SK-N-SH treated with all-trans-retinoic acid at 6 μM for 48 hours (cell line): ENCODE results near the gene FAM20C.

Experiments
- ATAC-seq: fragments of 200-7000 bp; cut with Tn5 transposase; 3 replicates; pipeline ENCODE4 v1.9.1; 2020; ENCODE audit warnings: mild to moderate bottlenecking, moderate library complexity
- ARNTL ChIP-seq: fragments of 450-650 bp; formaldehyde crosslinking; IDR thresholded peaks from 2 replicates; pipeline ENCODE4 v1.5.0; 2020; ENCODE audit warnings: low read depth, mild to moderate bottlenecking, moderate library complexity, borderline replicate concordance
- BACH2 ChIP-seq: fragments of 250-450 bp; sonication (Bioruptor Pico); IDR thresholded peaks from 2 replicates; pipeline ENCODE4 v1.9.0; 2021; ENCODE audit warnings: mild to moderate bottlenecking, borderline replicate concordance
- CREB5 ChIP-seq: fragments of 250-450 bp; sonication (Bioruptor Pico); IDR thresholded peaks from 2 replicates; pipeline ENCODE4 v1.5.1; 2020; ENCODE audit warnings: low read depth, mild to moderate bottlenecking, moderate library complexity
- CSDC2 ChIP-seq: fragments of 250-450 bp; sonication (Bioruptor Pico); IDR thresholded peaks from 2 replicates; pipeline ENCODE4 v1.5.0; 2020; ENCODE audit warnings: mild to moderate bottlenecking, moderate library complexity
- CSRNP3 ChIP-seq: fragments of 250-450 bp; sonication (Bioruptor Pico); IDR thresholded peaks from 2 replicates; pipeline ENCODE4 v1.5.1; 2021; ENCODE audit warnings: mild to moderate bottlenecking, moderate library complexity
- ESRRG ChIP-seq: fragments of 250-450 bp; sonication (Bioruptor Pico); IDR thresholded peaks from 2 replicates; pipeline ENCODE4 v1.6.1; 2021; ENCODE audit warnings: mild to moderate bottlenecking
- ISL1 ChIP-seq: fragments of 250-450 bp; sonication (Bioruptor Pico); IDR thresholded peaks from 2 replicates; pipeline ENCODE4 v2.1.2; 2022; ENCODE audit warnings: mild to moderate bottlenecking, moderate library complexity
- OSR1 ChIP-seq: fragments of 250-450 bp; sonication (Bioruptor Pico); IDR thresholded peaks from 2 replicates; pipeline ENCODE4 v1.8.0; 2022; ENCODE audit warnings: moderate library complexity, mild to moderate bottlenecking, inconsistent platforms
- PATZ1 ChIP-seq: fragments of 250-450 bp; sonication (Bioruptor Pico); IDR thresholded peaks from 2 replicates; pipeline ENCODE4 v1.8.0; 2020; ENCODE audit warnings: mild to moderate bottlenecking, moderate library complexity, borderline replicate concordance
- POU6F1 ChIP-seq: fragments of 250-450 bp; sonication (Bioruptor Pico); IDR thresholded peaks from 2 replicates; pipeline ENCODE4 v1.8.0; 2021; ENCODE audit warnings: low read depth, mild to moderate bottlenecking, moderate library complexity, borderline replicate concordance
- PPARA ChIP-seq: fragments of 250-450 bp; sonication (Bioruptor Pico); IDR thresholded peaks from 2 replicates; pipeline ENCODE4 v1.5.0; 2020; ENCODE audit warnings: mild to moderate bottlenecking, borderline replicate concordance
- RARB ChIP-seq: fragments of 250-450 bp; sonication (Bioruptor Pico); IDR thresholded peaks from 2 replicates; pipeline ENCODE4 v1.8.0; 2021; ENCODE audit warnings: mild to moderate bottlenecking, moderate library complexity
- SNAI2 ChIP-seq: fragments of 250-450 bp; sonication (Bioruptor Pico); IDR thresholded peaks from 2 replicates; pipeline ENCODE4 v1.5.0; 2020; ENCODE audit warnings: mild to moderate bottlenecking, moderate library complexity
- TCF4 ChIP-seq: fragments of 250-450 bp; sonication (Bioruptor Pico); IDR thresholded peaks from 2 replicates; pipeline ENCODE4 v1.8.0; 2021; ENCODE audit warnings: mild to moderate bottlenecking, moderate library complexity, borderline replicate concordance
- TOX ChIP-seq: fragments of 250-450 bp; sonication (Bioruptor Pico); IDR thresholded peaks from 2 replicates; pipeline ENCODE4 v1.8.0; 2021; ENCODE audit warnings: mild to moderate bottlenecking, moderate library complexity, borderline replicate concordance
- TSHZ2 ChIP-seq: fragments of 250-450 bp; sonication (Bioruptor Pico); IDR thresholded peaks from 2 replicates; pipeline ENCODE4 v1.5.0; 2020; ENCODE audit warnings: mild to moderate bottlenecking, moderate library complexity
- ZC3H10 ChIP-seq: fragments of 250-450 bp; sonication (Bioruptor Pico); IDR thresholded peaks from 2 replicates; pipeline ENCODE4 v1.5.1; 2021; ENCODE audit warnings: mild to moderate bottlenecking, moderate library complexity
- ZFP3 ChIP-seq: fragments of 250-450 bp; sonication (Bioruptor Pico); IDR thresholded peaks from 2 replicates; pipeline ENCODE4 v1.5.0; 2020; ENCODE audit warnings: mild to moderate bottlenecking, moderate library complexity
- ZFP30 ChIP-seq: fragments of 450-650 bp; formaldehyde crosslinking; IDR thresholded peaks from 2 replicates; pipeline ENCODE4 v1.5.0; 2022; ENCODE audit warnings: mild to moderate bottlenecking, moderate library complexity
- ZNF70 ChIP-seq: fragments of 450-650 bp; formaldehyde crosslinking; IDR thresholded peaks from 2 replicates; pipeline ENCODE4 v1.5.0; 2020; ENCODE audit warnings: mild to moderate bottlenecking, moderate library complexity
- ZNF8 ChIP-seq: fragments of 450-650 bp; formaldehyde crosslinking; IDR thresholded peaks from 2 replicates; pipeline ENCODE4 v1.5.0; 2020; ENCODE audit warnings: mild to moderate bottlenecking, moderate library complexity

The FAM20C gene

GRCh38 chr7:229184-229964 is 37.0 kb downstream of the FAM20C start:
- TF ChIP-seq SNAI2 (CRISPR knock-in tag) (no peak), PPARA (CRISPR knock-in tag) (no peak), TSHZ2 (no peak), TOX (CRISPR knock-in tag) (no peak), PATZ1 (CRISPR knock-in tag) (no peak), ISL1 (CRISPR knock-in tag) (no peak)
- ATAC-seq = no peak

- no peak for ATAC-seq
- TF ChIP-seq ESRRG = no peak
- no peak for TF ChIP-seq ZFP3 (CRISPR knock-in tag)
- TF ChIP-seq BACH2 (CRISPR knock-in tag) = no peak
- TF ChIP-seq CSRNP3 (CRISPR knock-in tag) = no peak
- no peak for TF ChIP-seq ZNF8 (CRISPR knock-in tag)
- no peak for TF ChIP-seq ZC3H10 (CRISPR knock-in tag)
- no peak for TF ChIP-seq OSR1 (CRISPR knock-in tag)
- no peak for TF ChIP-seq ARNTL (CRISPR knock-in tag)
- no peak for TF ChIP-seq TSHZ2
- TF ChIP-seq PATZ1 (CRISPR knock-in tag) = no peak
- TF ChIP-seq ZFP30 = no peak
- no peak for TF ChIP-seq TCF4 (CRISPR knock-in tag)
- no peak for TF ChIP-seq ISL1 (CRISPR knock-in tag)
- TF ChIP-seq POU6F1 = no peak
- TF ChIP-seq ZNF70 (CRISPR knock-in tag) = no peak
- TF ChIP-seq RARB = no peak
- TF ChIP-seq CREB5 (CRISPR knock-in tag) = no peak
- no peak for TF ChIP-seq SNAI2 (CRISPR knock-in tag)
- no peak for TF ChIP-seq TOX (CRISPR knock-in tag)
- TF ChIP-seq CSDC2 (CRISPR knock-in tag) = no peak
- TF ChIP-seq, all 23 proteins: peak for 0
Measured at GRCh38 chr7:230274-230673, 37.9 kb downstream of the FAM20C start.
